GM23338 (cell line): ENCODE data around the gene IFNG-AS1.

Source experiments
- CREB1 ChIP-seq: fragments of 250-450 bp; sonication (Bioruptor Pico); IDR thresholded peaks from 2 replicates; pipeline ENCODE4 v1.5.0; 2020; ENCODE audit warnings: low read depth, mild to moderate bottlenecking, moderate library complexity
- EZH2 ChIP-seq: fragments of 200-600 bp; sonication (generic); IDR thresholded peaks from one replicate; pipeline ENCODE4 v1.8.0; 2017; ENCODE audit warnings: antibody characterized with exemption, mild to moderate bottlenecking, low read depth; ENCODE audit not compliant: unreplicated experiment
- EZH2phosphoT487 ChIP-seq: fragments of 200-600 bp; sonication (generic); IDR thresholded peaks from one replicate; pipeline ENCODE4 v1.8.1; 2018; ENCODE audit warnings: antibody characterized with exemption; ENCODE audit not compliant: unreplicated experiment
- JUNB ChIP-seq: IDR thresholded peaks from one replicate; pipeline ENCODE4 v1.6.1; 2016; ENCODE audit warnings: antibody characterized with exemption; ENCODE audit not compliant: unreplicated experiment
- NANOG ChIP-seq: IDR thresholded peaks from 2 replicates; pipeline ENCODE4 v1.6.1; 2016; ENCODE audit warnings: antibody characterized with exemption, borderline replicate concordance
- POLR2AphosphoS5 ChIP-seq: IDR thresholded peaks from 2 replicates; pipeline ENCODE4 v1.6.1; 2016; ENCODE audit warnings: antibody characterized with exemption, low read depth
- ZNF114 ChIP-seq: fragments of 250-450 bp; sonication (Bioruptor Pico); IDR thresholded peaks from 2 replicates; pipeline ENCODE4 v1.5.0; 2020; ENCODE audit warnings: mild to moderate bottlenecking, moderate library complexity
- TF ChIP-seq, protein P1 (sequence below), 2 experiments: fragments of 200-600 bp in 1 of 2; sonication (generic) in 1 of 2; conservative IDR thresholded peaks; 2 replicates each; pipeline versions ENCODE4 v1.5.1 to v1.6.1; 2016 to 2017; ENCODE audit warnings: antibody characterized with exemption in 2 of 2, low read depth in 2 of 2, mild to moderate bottlenecking in 2 of 2, moderate library complexity in 1 of 2
- TF ChIP-seq, protein P2 (sequence below): IDR thresholded peaks from one replicate; pipeline ENCODE4 v1.6.1; 2018; ENCODE audit warnings: antibody characterized with exemption; ENCODE audit not compliant: unreplicated experiment
- TF ChIP-seq, protein P3 (sequence below): IDR thresholded peaks from 2 replicates; pipeline ENCODE4 v1.6.1; 2016; ENCODE audit warnings: antibody characterized with exemption

DNA sequence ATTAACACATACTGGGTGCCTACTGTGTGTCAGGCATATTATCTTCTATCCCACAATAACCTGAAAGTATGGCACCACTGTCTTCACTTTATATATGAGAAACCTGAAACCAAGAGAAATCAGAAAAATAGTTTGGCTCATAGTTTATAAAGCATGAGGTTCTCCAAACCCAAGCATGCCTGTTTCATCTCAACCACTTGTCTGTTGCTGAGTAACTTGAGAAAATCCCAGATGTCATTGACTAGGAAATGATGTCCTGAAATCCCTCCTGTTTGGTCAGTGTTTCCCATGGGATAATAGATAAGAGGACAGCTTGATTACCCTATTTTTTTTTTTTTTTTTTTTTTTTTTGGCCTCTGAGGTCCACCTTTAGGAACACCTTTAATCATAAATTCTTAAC, 2.6 kb upstream of the IFNG-AS1 start:
- TF ChIP-seq, protein P1, sequence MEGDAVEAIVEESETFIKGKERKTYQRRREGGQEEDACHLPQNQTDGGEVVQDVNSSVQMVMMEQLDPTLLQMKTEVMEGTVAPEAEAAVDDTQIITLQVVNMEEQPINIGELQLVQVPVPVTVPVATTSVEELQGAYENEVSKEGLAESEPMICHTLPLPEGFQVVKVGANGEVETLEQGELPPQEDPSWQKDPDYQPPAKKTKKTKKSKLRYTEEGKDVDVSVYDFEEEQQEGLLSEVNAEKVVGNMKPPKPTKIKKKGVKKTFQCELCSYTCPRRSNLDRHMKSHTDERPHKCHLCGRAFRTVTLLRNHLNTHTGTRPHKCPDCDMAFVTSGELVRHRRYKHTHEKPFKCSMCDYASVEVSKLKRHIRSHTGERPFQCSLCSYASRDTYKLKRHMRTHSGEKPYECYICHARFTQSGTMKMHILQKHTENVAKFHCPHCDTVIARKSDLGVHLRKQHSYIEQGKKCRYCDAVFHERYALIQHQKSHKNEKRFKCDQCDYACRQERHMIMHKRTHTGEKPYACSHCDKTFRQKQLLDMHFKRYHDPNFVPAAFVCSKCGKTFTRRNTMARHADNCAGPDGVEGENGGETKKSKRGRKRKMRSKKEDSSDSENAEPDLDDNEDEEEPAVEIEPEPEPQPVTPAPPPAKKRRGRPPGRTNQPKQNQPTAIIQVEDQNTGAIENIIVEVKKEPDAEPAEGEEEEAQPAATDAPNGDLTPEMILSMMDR (conservative IDR thresholded peaks at IDR 0.05; ENCODE audit: low read depth in 2 of 2): no peak
- TF ChIP-seq EZH2: no peak
- no peak for TF ChIP-seq POLR2AphosphoS5
- no peak for TF ChIP-seq ZNF114 (CRISPR knock-in tag)
- TF ChIP-seq, protein P2, sequence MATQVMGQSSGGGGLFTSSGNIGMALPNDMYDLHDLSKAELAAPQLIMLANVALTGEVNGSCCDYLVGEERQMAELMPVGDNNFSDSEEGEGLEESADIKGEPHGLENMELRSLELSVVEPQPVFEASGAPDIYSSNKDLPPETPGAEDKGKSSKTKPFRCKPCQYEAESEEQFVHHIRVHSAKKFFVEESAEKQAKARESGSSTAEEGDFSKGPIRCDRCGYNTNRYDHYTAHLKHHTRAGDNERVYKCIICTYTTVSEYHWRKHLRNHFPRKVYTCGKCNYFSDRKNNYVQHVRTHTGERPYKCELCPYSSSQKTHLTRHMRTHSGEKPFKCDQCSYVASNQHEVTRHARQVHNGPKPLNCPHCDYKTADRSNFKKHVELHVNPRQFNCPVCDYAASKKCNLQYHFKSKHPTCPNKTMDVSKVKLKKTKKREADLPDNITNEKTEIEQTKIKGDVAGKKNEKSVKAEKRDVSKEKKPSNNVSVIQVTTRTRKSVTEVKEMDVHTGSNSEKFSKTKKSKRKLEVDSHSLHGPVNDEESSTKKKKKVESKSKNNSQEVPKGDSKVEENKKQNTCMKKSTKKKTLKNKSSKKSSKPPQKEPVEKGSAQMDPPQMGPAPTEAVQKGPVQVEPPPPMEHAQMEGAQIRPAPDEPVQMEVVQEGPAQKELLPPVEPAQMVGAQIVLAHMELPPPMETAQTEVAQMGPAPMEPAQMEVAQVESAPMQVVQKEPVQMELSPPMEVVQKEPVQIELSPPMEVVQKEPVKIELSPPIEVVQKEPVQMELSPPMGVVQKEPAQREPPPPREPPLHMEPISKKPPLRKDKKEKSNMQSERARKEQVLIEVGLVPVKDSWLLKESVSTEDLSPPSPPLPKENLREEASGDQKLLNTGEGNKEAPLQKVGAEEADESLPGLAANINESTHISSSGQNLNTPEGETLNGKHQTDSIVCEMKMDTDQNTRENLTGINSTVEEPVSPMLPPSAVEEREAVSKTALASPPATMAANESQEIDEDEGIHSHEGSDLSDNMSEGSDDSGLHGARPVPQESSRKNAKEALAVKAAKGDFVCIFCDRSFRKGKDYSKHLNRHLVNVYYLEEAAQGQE: no peak
- TF ChIP-seq NANOG: no peak
- TF ChIP-seq EZH2phosphoT487: no peak
- TF ChIP-seq, protein P3, sequence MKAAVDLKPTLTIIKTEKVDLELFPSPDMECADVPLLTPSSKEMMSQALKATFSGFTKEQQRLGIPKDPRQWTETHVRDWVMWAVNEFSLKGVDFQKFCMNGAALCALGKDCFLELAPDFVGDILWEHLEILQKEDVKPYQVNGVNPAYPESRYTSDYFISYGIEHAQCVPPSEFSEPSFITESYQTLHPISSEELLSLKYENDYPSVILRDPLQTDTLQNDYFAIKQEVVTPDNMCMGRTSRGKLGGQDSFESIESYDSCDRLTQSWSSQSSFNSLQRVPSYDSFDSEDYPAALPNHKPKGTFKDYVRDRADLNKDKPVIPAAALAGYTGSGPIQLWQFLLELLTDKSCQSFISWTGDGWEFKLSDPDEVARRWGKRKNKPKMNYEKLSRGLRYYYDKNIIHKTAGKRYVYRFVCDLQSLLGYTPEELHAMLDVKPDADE: no peak
- TF ChIP-seq JUNB: no peak
- TF ChIP-seq CREB1: no peak
